GM19351 (cell line): ENCODE results near the gene CAMTA2.
A peak's percentile ranks its signal among the peaks of the same experiment; 100 is the strongest.

Experiments
- ATAC-seq: cut with Tn5 transposase; IDR thresholded peaks from one replicate; pipeline ENCODE4 v1.9.1; 2021; ENCODE audit warnings: mild to moderate bottlenecking, moderate library complexity; ENCODE audit not compliant: unreplicated experiment

Gene CAMTA2

GRCh38 chr17:4999430-5000093 is 12.1 kb upstream of the CAMTA2 start:
- ATAC-seq = no peak

GRCh38 chr17:4998732-4999429 is 11.4 kb upstream of the CAMTA2 start:
- ATAC-seq = no peak

GRCh38 chr17:4998027-4998731 is 10.7 kb upstream of the CAMTA2 start:
- ATAC-seq = no peak

GRCh38 chr17:4997302-4998026 is 10.0 kb upstream of the CAMTA2 start, which contains the start of the genes INCA1 and KIF1C:
INCA1 (minus strand) TSS chr17:4997522; CDS start chr17:4994437, 3,085 bp downstream.
KIF1C (plus strand) TSS chr17:4997950; CDS start chr17:5000247, 2,297 bp downstream.
- ATAC-seq = peak; percentile 88

GRCh38 chr17:4994081-4994595 is 6.7 kb upstream of the CAMTA2 start:
- no peak for ATAC-seq

- ATAC-seq = no peak
Observed at GRCh38 chr17:4987767-4988567, 492 bp upstream of the CAMTA2 start.

- ATAC-seq = no peak
Observed at GRCh38 chr17:4986403-4986802, 1.1 kb downstream of the CAMTA2 start.

- no peak for ATAC-seq
Observed at GRCh38 chr17:4982305-4982704, 5.2 kb downstream of the CAMTA2 start.

- no peak for ATAC-seq
Observed at GRCh38 chr17:4980644-4981216, 6.7 kb downstream of the CAMTA2 start.

GRCh38 chr17:4978726-4979125 is 8.7 kb downstream of the CAMTA2 start:
- ATAC-seq = no peak

GRCh38 chr17:4974115-4974670 is 13.3 kb downstream of the CAMTA2 start:
- no peak for ATAC-seq

GRCh38 chr17:4973256-4974114 is 14.0 kb downstream of the CAMTA2 start:
- no peak for ATAC-seq

GRCh38 chr17:4972752-4973151 is 14.7 kb downstream of the CAMTA2 start:
- ATAC-seq = no peak

- no peak for ATAC-seq
Observed at GRCh38 chr17:4972322-4972721, 15.2 kb downstream of the CAMTA2 start.

GRCh38 chr17:4971826-4972225 is 15.6 kb downstream of the CAMTA2 start:
- no peak for ATAC-seq

GRCh38 chr17:4970273-4970672 is 17.2 kb downstream of the CAMTA2 start:
- ATAC-seq = no peak

- no peak for ATAC-seq
Observed at GRCh38 chr17:4969551-4970173, 17.8 kb downstream of the CAMTA2 start.

- no peak for ATAC-seq
Observed at GRCh38 chr17:4969047-4969550, 18.4 kb downstream of the CAMTA2 start.
